H9 (cell line): Measurements from ENCODE around the gene NPM3. TPM values are rescaled to one million over a fixed set of nuclear protein-coding genes. Genes with fewer than 3 reads are reported as not detected.

Experiments
- DNase-seq: peaks from one replicate; pipeline ENCODE4 v3.0.0-alpha.2; 2017
- H2AFZ ChIP-seq: one replicate; pipeline ENCODE4 v1.6.1; 2013; ENCODE audit warnings: mild to moderate bottlenecking, low read length, control low read depth, moderate library complexity
- H2AK5ac ChIP-seq: 2 replicates; pipeline ENCODE4 v1.6.1; 2013; ENCODE audit warnings: low read length, control low read depth, mixed read lengths; ENCODE audit not compliant: insufficient read length
- H2BK120ac ChIP-seq: one replicate; pipeline ENCODE4 v1.6.1; 2013; ENCODE audit warnings: low read depth, mild to moderate bottlenecking, low read length, control low read depth, inconsistent platforms; ENCODE audit not compliant: poor library complexity, severe bottlenecking
- H2BK12ac ChIP-seq: 2 replicates; pipeline ENCODE4 v1.6.1; 2013; ENCODE audit warnings: low read length, control low read depth, mixed read lengths, low read depth; ENCODE audit not compliant: insufficient read length
- H2BK15ac ChIP-seq: 2 replicates; pipeline ENCODE4 v1.6.1; 2013; ENCODE audit warnings: low read depth, low read length, control low read depth
- H2BK20ac ChIP-seq: one replicate; pipeline ENCODE4 v1.6.1; 2013; ENCODE audit warnings: low read depth, mild to moderate bottlenecking, low read length, control low read depth, inconsistent platforms; ENCODE audit not compliant: poor library complexity, severe bottlenecking
- H2BK5ac ChIP-seq: 2 replicates; pipeline ENCODE4 v1.6.1; 2013; ENCODE audit warnings: low read length, control low read depth, mixed read lengths; ENCODE audit not compliant: insufficient read length
- H3K14ac ChIP-seq: 2 replicates; pipeline ENCODE4 v1.6.1; 2013; ENCODE audit warnings: low read length, control low read depth; ENCODE audit not compliant: insufficient read depth
- H3K18ac ChIP-seq: 2 replicates; pipeline ENCODE4 v1.6.1; 2013; ENCODE audit warnings: low read depth, mild to moderate bottlenecking, mixed read lengths, low read length, control low read depth; ENCODE audit not compliant: insufficient read length
- H3K23ac ChIP-seq: 2 replicates; pipeline ENCODE4 v1.6.1; 2013; ENCODE audit warnings: low read length, control low read depth, mixed read lengths, low read depth; ENCODE audit not compliant: insufficient read length
- H3K23me2 ChIP-seq: 2 replicates; pipeline ENCODE4 v1.6.1; 2013; ENCODE audit warnings: low read depth, mild to moderate bottlenecking, mixed read lengths, low read length, control low read depth; ENCODE audit not compliant: insufficient read length, poor library complexity, severe bottlenecking
- H3K27ac ChIP-seq: 2 replicates; pipeline ENCODE4 v1.5.1; 2013; ENCODE audit warnings: low read length, control low read depth, mixed read lengths, low read depth; ENCODE audit not compliant: insufficient read length
- H3K27me3 ChIP-seq: 2 replicates; pipeline ENCODE4 v1.6.1; 2013; ENCODE audit warnings: low read length, control low read depth, inconsistent platforms; ENCODE audit not compliant: insufficient read depth
- H3K4ac ChIP-seq: 2 replicates; pipeline ENCODE4 v1.6.1; 2013; ENCODE audit warnings: low read depth, mild to moderate bottlenecking, control low read depth, inconsistent platforms, low read length, moderate library complexity
- H3K4me1 ChIP-seq: 2 replicates; pipeline ENCODE4 v1.6.1; 2013; ENCODE audit warnings: low read length, control low read depth, inconsistent platforms; ENCODE audit not compliant: insufficient read depth
- H3K4me2 ChIP-seq: 2 replicates; pipeline ENCODE4 v1.6.1; 2013; ENCODE audit warnings: low read length, control low read depth, mixed read lengths; ENCODE audit not compliant: insufficient read length, insufficient read depth
- H3K56ac ChIP-seq: 2 replicates; pipeline ENCODE4 v1.6.1; 2013; ENCODE audit warnings: low read depth, mild to moderate bottlenecking, mixed read lengths, low read length, control low read depth; ENCODE audit not compliant: insufficient read length
- H3K79me1 ChIP-seq: 2 replicates; pipeline ENCODE4 v1.6.1; 2013; ENCODE audit warnings: low read depth, mild to moderate bottlenecking, moderate library complexity, low read length, control low read depth, inconsistent platforms; ENCODE audit not compliant: insufficient read depth, poor library complexity, severe bottlenecking
- H3K79me2 ChIP-seq: 2 replicates; pipeline ENCODE4 v1.6.1; 2013; ENCODE audit warnings: low read length, control low read depth, inconsistent platforms; ENCODE audit not compliant: insufficient read depth
- H3K9ac ChIP-seq: 2 replicates; pipeline ENCODE4 v1.6.1; 2013; ENCODE audit warnings: low read length, control low read depth, mixed read lengths; ENCODE audit not compliant: insufficient read length; ENCODE audit errors: extremely low read depth
- H3K9me3 ChIP-seq: one replicate; pipeline ENCODE4 v1.6.1; 2013; ENCODE audit warnings: low read depth, low read length, inconsistent platforms; ENCODE audit not compliant: control insufficient read depth
- H3T11ph ChIP-seq: one replicate; pipeline ENCODE4 v1.6.1; 2013; ENCODE audit warnings: mild to moderate bottlenecking, low read length, control low read depth, inconsistent platforms
- H4K20me1 ChIP-seq: one replicate; pipeline ENCODE4 v1.6.1; 2013; ENCODE audit not compliant: control insufficient read depth, insufficient read length, insufficient read depth
- H4K5ac ChIP-seq: 2 replicates; pipeline ENCODE4 v1.6.1; 2013; ENCODE audit warnings: low read depth, mild to moderate bottlenecking, mixed read lengths, low read length, control low read depth; ENCODE audit not compliant: insufficient read length
- H4K8ac ChIP-seq: replicated peaks from 2 replicates; pipeline ENCODE4 v1.6.1; 2013; ENCODE audit warnings: low read length, control low read depth, mixed read lengths, low read depth; ENCODE audit not compliant: insufficient read length
- H4K91ac ChIP-seq: 2 replicates; pipeline ENCODE4 v1.6.1; 2013; ENCODE audit warnings: low read depth, mild to moderate bottlenecking, moderate library complexity, mixed read lengths, low read length, control low read depth; ENCODE audit not compliant: insufficient read length
- H3K27ac Mint-ChIP-seq, 3 experiments: 2 replicates in 2 of 3; 3 replicates in 1 of 3; pipeline ENCODE4 v1.8.0; 2020 to 2021; ENCODE audit warnings: mixed read lengths in 3 of 3, mild to moderate bottlenecking in 1 of 3, moderate library complexity in 1 of 3
- H3K27me3 Mint-ChIP-seq: 2 replicates; pipeline ENCODE4 v1.8.0; 2021; ENCODE audit warnings: low read depth, mild to moderate bottlenecking, moderate library complexity, mixed read lengths
- H3K36me3 Mint-ChIP-seq, 3 experiments: 2 replicates in 2 of 3; 3 replicates in 1 of 3; pipeline ENCODE4 v1.8.0; 2020 to 2021; ENCODE audit warnings: low read depth in 3 of 3, mixed read lengths in 3 of 3; ENCODE audit not compliant: insufficient read depth in 1 of 3
- H3K4me1 Mint-ChIP-seq, 2 experiments: 2 replicates each; pipeline ENCODE4 v1.8.0; 2020; ENCODE audit warnings: mixed read lengths in 2 of 2
- H3K4me3 Mint-ChIP-seq, 2 experiments: 2 replicates in 1 of 2; 3 replicates in 1 of 2; pipeline ENCODE4 v1.8.0; 2020 to 2021; ENCODE audit warnings: mild to moderate bottlenecking in 2 of 2, mixed read lengths in 2 of 2, moderate library complexity in 1 of 2
- H3K9me3 Mint-ChIP-seq, 2 experiments: 2 replicates in 1 of 2; 3 replicates in 1 of 2; pipeline ENCODE4 v1.8.0; 2020; ENCODE audit warnings: mild to moderate bottlenecking in 2 of 2, mixed read lengths in 2 of 2, moderate library complexity in 1 of 2
- WGBS: extraction: QIAGEN DNeasy Blood & Tissue Kit; methylation state at CpG from one replicate; pipeline ENCODE4 v1.1.7; 2013; ENCODE audit warnings: missing lambda C conversion rate, low lambda C conversion rate, mixed read lengths; ENCODE audit not compliant: insufficient read length; ENCODE audit errors: extremely low coverage; 5-methylcytosine and 5-hydroxymethylcytosine counted together
- total RNA-seq: library from RNA; stranded (reverse); gene quantifications from 2 replicates; pipeline ENCODE4 v1.2.1, GENCODE V29; 2021
- TF ChIP-seq, protein P1 (sequence below): fragments of 200-600 bp; sonication (generic); conservative IDR thresholded peaks from 3 replicates; pipeline ENCODE4 v1.8.0; 2021; ENCODE audit warnings: antibody characterized with exemption, mild to moderate bottlenecking

Gene NPM3
- total RNA-seq, 1 experiment from 2014 or later: 133 TPM

DNA sequence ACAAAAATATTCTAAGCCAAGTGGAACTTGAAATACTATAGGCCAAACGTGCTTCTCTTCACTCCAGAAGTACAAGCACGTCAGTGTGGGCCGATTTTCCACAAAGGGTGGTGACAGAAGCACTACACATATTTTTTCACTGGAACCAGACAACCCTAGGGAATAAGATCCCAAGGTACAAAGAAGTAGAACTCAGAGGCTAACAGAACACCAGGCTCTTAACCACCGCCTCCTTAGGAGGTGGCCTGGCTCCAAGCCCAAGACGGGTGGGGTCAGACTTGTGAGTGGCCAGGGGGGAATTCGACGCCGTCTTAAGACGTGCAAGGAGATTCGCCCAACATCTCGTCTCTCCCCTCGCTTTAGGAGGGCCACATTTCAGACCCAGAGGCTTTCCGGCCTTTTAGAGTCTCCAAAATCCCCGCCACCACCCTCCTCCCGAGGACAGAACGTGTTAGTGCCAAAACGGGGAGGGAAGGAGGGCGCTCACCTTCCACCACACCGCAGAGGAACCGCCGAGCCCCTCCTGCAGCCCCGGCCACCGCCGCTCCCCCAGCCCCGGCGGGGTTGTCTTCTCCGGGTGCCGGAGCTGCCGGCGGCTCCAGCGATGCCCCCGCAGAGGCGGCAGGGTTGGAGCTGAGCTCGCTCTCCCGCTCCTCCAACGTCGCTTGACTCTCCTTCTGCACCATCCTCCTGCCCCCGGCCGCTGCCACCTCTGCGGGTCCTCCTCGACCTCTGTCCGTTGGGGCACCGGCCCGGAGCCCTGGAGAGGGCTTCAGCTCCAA lies 34.3 kb upstream of the NPM3 start:
- Histone ChIP-seq H2BK5ac (no peak overlapping the region), H3K4me1 (peaks cover 4% of the 10 kb centered on the region; the same call in 1 of the 2 replicates), H4K8ac (no peak overlapping the region), H4K5ac (no peak overlapping the region), H3K4ac (no peak overlapping the region), H2BK15ac (no peak overlapping the region), H4K20me1 (no peaks in the 10 kb centered on the region), H3K9me3 (no peaks in the 10 kb centered on the region), H4K91ac (no peak overlapping the region), H3K79me2 (peaks cover 40% of the 10 kb centered on the region), H3K9ac (peak overlapping the region; percentile 93), H3K4me2 (peak overlapping the region; percentile 96), H2AFZ (no peak overlapping the region), H3K27ac (peak overlapping the region; percentile 90), H3K18ac (peak overlapping the region; percentile 31), H2AK5ac (no peak overlapping the region), H2BK20ac (no peak overlapping the region), H3K23me2 (peaks cover 12% of the 10 kb centered on the region), H3K14ac (peak overlapping the region; percentile 79), H3K23ac (no peak overlapping the region), H3T11ph (no peak overlapping the region), H2BK120ac (no peak overlapping the region), H3K79me1 (no peaks in the 10 kb centered on the region), H2BK12ac (no peak overlapping the region), H3K56ac (peak overlapping the region; percentile 38), H3K27me3 (no peaks in the 10 kb centered on the region)
- TF ChIP-seq, protein P1, sequence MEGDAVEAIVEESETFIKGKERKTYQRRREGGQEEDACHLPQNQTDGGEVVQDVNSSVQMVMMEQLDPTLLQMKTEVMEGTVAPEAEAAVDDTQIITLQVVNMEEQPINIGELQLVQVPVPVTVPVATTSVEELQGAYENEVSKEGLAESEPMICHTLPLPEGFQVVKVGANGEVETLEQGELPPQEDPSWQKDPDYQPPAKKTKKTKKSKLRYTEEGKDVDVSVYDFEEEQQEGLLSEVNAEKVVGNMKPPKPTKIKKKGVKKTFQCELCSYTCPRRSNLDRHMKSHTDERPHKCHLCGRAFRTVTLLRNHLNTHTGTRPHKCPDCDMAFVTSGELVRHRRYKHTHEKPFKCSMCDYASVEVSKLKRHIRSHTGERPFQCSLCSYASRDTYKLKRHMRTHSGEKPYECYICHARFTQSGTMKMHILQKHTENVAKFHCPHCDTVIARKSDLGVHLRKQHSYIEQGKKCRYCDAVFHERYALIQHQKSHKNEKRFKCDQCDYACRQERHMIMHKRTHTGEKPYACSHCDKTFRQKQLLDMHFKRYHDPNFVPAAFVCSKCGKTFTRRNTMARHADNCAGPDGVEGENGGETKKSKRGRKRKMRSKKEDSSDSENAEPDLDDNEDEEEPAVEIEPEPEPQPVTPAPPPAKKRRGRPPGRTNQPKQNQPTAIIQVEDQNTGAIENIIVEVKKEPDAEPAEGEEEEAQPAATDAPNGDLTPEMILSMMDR: no peak
- Mint-ChIP-seq H3K36me3 (peaks cover 4 to 20% (median 10%) of the 10 kb centered on the region in 3 experiments; a peak in 6 of 7 replicates), H3K4me3 (peak overlapping the region; percentile 92 to 97), H3K4me1 (peaks cover 29 to 35% of the 10 kb centered on the region in 2 experiments), H3K9me3 (no peaks in the 10 kb centered on the region), H3K27me3 (no peaks in the 10 kb centered on the region), H3K27ac (peak overlapping the region; percentile 100)
- WGBS: no CpG with 5 or more reads among the region's 44 CpGs
- DNase-seq: peak; percentile 49
